GM19043 (cell line): ENCODE data around the gene SPATS2.
"Not testable (repeated sequence)": the region's sequence is repeated elsewhere in the genome, so short reads cannot be mapped to it uniquely, and the experiment has no call there.

Experiments used
- ATAC-seq: cut with Tn5 transposase; IDR thresholded peaks from one replicate; pipeline ENCODE4 v1.9.1; 2021; ENCODE audit warnings: low read depth; ENCODE audit not compliant: unreplicated experiment

Gene SPATS2

GRCh38 chr12:49389387-49389703, 22.1 kb downstream of the SPATS2 start:
- ATAC-seq = no peak

DNA sequence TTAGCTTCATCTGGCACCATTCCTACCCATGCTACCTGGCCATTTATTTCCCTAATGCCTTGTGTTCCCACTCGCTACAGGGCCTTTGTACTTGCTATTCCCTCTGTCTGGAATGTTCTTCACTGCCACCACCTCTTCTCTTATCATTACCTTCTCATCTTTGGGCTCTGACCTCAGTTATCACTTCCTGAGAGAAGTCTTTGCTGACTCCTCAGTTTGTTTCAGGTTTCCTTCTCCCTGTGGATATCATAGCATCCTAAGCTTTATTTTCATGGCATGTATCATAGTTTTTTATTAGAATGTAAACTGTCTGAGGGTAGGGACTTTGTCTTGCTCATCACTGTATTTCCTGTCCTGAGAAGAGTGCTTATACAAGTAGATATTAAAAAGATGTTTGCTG, 29.7 kb downstream of the SPATS2 start:
- no peak for ATAC-seq

GRCh38 chr12:49400304-49400703, 33.0 kb downstream of the SPATS2 start:
- ATAC-seq = no peak

DNA sequence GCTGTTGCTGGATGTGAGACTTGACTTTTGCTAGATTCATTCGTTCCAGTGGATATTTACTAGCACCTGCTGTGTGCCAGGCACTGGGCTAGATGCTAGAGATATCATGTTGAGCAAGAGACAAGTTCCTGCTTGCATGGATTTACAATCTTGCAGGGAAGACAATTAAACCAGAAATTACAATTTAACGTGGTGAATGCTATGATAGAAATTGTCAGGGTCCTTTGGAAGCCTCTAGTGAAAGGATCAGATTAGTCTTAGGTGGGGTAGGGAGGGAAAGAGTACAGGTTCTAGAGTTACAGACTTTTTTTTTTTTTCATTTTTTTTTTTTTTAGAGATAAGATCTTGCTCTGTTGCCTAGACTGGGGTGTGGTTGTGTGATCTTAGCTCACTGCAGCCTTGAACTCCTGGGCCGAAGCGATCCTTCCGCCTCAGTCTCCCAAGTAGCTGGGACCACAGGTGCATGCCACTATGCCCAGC, 36.7 kb downstream of the SPATS2 start:
- ATAC-seq = no peak

DNA sequence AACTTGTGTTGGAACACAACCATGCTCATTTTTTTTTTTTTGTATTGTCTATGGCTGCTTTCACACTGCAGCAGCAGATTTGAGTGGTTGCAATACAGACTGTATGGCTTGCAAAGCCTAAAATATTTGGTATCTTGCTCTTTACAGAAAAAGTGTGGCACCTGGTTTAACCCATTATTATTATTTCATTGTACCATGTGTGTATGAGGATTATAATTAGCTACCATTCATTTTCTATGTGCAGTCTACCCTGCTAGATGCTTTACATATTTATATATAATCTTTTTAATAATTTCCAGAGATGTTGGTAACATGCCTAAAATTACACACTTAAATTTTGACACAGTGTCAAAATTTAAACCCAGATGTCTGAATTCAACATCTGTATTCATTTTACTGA, 37.7 kb downstream of the SPATS2 start:
- no peak for ATAC-seq

DNA sequence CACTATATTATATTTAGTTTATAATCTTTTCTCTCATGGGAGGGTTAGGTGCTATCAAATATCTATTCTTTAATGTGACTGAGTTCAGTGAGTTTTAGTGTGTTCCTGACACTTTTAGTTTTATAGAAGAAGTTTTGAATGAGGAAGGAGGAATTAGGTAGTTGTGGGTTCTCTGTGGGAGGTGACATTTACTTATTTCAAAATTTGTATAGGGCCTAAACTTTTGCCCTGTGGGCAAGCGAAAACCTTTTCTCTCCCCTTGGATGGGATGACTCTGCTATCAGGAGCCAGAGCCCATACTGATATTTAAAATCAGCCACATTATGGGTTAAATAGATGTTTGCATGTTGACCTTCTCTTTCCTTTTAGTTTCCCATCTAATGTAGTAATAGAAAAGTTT, 43.6 kb downstream of the SPATS2 start:
- no peak for ATAC-seq

DNA sequence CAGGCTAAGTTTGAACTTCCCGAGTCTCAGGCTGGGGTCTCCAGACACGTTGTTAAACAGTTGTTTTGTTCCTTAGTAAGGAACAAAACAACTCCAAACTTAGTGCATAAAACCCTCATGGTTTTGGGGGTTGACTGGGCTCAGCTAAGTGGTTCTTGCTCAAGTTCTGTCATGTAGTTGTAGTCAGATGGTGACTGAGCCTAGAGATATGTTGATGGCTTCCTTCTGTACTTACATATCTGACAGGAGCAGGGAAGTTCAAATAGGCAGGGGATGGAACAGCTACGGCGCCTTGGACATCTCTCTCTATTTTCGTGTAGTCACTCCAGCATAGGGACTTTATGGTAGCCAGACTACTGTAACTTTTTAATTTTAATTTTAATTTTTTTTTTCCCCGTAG, 45.7 kb downstream of the SPATS2 start:
- ATAC-seq = no peak

GRCh38 chr12:49413796-49414195, 46.5 kb downstream of the SPATS2 start:
- ATAC-seq = no peak

DNA sequence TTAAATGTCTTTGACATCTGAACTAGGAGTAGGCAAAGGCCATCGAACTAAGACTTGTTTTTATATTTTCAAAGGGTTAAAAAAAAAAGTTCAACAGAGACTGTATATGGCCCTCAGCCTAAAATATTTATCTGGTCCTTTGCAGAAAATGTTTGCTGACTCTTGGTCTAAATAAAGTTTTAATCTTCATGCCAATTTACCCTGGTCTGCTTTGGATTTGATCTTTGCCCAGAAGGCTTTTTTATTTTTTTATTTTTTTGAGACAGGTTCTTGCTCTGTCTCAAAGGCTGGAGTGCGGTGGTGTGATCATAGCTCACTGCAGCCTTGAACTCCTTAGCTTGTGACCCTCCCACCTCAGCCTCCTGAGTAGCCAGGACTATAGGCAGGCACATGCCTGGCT, 47.1 kb downstream of the SPATS2 start:
- no peak for ATAC-seq

GRCh38 chr12:49415521-49415970, 48.3 kb downstream of the SPATS2 start:
- ATAC-seq = no peak

- ATAC-seq = no peak
Observed at GRCh38 chr12:49416892-49417291, 49.6 kb downstream of the SPATS2 start.

DNA sequence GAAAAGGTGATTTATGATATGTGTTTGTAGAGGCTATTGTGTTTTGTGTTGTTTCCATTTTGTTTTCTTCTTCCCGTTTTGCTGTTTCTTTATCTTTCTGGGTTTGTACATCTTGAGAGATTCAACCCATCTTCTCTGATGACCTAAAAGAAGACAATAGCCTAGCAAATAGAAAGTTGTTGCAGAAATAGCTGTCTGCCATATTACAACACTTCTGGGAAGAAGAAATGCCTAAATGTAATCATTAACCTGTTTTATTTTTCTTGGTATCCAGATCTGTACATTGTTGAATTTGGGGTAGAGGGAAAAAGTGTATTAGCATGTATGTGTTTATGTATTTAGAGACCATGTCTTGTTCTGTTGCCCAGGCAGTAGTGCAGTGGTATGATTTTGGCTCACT, 50.3 kb downstream of the SPATS2 start:
- ATAC-seq = no peak

- ATAC-seq = no peak
Observed at GRCh38 chr12:49420556-49420955, 53.3 kb downstream of the SPATS2 start.

- ATAC-seq = no peak
Observed at GRCh38 chr12:49422114-49422513, 54.9 kb downstream of the SPATS2 start.

- ATAC-seq = no peak
Observed at GRCh38 chr12:49428793-49429192, 61.5 kb downstream of the SPATS2 start.

- ATAC-seq = no peak
Observed at GRCh38 chr12:49432616-49433015, 65.4 kb downstream of the SPATS2 start.

GRCh38 chr12:49436799-49437198, 69.5 kb downstream of the SPATS2 start:
- ATAC-seq = not testable (repeated sequence)

DNA sequence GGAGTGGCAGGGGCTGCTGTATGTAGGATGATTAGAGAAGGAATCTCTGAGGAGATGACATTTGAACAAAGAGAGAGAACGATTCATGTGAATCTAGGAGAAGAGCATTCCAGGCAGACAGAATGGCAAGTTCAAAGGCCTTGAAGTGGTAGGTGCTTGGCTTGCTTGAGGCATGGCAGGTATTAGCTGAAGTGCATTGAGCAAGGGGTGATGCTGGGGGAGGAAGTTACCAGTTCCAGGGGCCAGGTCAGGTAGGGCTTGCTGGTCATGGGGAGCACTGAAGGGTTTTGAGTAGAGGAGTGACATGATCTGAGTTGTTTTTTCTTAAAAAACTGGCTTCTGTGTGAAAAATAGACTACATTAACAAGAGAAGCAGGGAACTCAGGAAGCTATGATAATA, 71.8 kb downstream of the SPATS2 start:
- no peak for ATAC-seq

DNA sequence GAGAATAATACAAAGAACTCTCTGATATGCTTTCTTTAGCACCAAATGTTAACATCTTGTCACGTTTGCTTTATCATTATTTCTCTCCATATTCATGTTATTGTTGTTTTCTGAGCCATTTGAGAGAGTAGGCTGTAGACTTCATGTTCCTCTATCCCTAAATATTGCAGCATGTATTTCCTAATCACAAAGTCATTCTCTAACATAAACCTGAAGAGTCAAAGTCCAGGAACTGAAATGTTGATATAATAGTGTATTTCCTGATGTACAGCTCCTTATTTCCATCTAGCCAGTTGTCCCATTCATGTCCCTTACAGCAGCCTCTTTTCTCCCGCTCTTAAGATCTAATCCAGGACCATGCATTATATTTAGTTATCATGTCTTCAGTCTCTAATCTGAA, 72.8 kb downstream of the SPATS2 start:
- no peak for ATAC-seq

GRCh38 chr12:49442915-49443314, 75.7 kb downstream of the SPATS2 start:
- no peak for ATAC-seq

DNA sequence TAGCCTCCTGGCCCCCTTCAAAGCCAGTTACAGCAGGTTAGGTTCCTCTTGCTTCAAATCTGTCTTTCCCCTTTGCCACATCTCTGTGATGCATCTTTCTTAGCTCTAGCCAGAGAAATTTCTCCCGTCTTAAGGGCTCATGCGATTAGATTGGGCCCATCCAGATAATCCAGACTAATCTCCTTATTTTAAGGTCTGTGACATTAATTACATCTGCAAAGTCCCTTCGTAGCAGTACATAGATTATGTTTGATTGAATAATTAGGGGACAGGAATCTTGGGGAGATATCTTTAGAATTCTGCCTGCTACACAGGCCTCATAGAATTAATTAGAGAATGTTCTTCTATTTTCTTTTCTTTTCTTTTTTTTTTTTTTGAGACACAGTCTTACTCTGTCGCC, 79.3 kb downstream of the SPATS2 start:
- ATAC-seq = no peak

- ATAC-seq = no peak
Observed at GRCh38 chr12:49448858-49449257, 81.6 kb downstream of the SPATS2 start.

- ATAC-seq = no peak
Observed at GRCh38 chr12:49451468-49452259, 84.4 kb downstream of the SPATS2 start.
